NCI-H1092 treated with DMSO at 0.1 percent for 48 hours (cell line): ENCODE results near the gene KLHDC8A.
A peak's percentile ranks its signal among the peaks of the same experiment; 100 is the strongest.

Source experiments
- DNase-seq: peaks from one replicate; lab custom pipeline; 2025; lab: John Stamatoyannopoulos, UW

Gene KLHDC8A

DNA sequence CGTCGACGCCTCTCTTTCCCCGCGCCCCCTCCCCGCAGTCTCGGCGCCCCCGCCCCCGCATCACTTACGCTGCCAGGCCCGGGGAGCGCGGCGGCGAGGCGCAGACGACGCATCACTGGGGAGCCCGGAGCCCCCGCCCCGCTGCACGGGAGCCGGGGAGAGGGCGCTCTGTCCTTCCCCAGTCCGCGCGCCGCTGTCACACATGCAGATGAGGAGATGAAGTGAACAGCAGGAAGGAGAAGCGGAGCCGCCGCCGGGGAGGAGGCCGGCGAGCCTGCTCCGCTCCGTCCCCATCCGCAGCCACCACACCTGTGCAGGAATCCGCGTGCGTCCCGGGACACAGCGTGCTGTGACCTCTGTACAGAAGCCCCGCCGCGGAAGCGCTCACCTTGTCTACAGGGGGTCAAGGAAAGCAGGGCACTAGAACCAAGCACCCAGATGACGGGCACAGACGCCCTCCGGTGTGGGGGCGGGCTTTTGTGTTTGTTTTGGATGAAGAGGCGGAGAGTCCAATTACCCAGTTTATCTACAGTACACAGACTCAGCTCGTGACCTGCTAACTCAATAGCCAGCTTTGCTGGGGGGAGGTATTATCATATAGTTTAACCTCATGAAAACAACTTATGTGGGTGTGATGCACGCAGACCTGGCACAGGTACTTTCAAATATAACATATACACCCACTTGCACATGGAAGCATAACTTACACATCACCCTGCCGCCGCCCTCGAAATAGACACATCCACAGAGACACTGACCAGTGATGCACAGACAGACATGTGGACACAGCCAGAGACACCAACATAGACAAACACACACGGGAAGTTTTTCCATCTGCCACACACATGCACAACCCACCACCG is 12.4 kb downstream of the KLHDC8A start:
- DNase-seq, result peak; percentile 68

DNA sequence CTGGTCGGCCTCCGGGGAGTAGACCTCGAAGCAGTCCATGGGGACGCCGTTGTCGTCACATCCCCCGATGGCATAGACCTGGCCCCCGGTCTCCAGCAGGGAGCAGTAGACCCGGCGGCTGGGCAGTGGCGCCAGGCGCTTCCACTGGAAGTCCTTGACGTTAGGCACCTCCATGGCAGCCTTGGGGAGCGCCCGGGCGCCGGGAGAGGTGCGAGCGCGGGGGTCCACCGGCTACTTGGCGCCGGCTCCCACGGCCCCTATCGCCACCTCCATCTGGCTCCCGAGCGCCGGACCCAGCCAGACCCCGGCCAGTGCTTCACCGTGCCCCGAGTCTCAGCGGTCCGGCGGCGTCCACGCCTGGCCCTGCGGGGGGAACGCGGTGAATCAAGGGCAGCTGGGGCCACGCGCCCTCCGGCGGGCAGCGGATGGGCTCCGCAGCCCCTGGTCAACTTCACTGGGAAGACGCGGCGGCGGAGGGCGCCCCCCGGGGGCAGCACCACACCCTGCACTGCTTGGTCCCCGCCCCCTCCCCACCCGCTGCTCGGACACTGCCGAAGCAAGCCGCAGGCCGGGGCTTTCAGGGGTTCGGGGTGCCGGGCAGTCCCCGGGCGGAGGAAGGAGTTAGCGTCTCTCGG is 13.2 kb downstream of the KLHDC8A start:
- no peak for DNase-seq

DNA sequence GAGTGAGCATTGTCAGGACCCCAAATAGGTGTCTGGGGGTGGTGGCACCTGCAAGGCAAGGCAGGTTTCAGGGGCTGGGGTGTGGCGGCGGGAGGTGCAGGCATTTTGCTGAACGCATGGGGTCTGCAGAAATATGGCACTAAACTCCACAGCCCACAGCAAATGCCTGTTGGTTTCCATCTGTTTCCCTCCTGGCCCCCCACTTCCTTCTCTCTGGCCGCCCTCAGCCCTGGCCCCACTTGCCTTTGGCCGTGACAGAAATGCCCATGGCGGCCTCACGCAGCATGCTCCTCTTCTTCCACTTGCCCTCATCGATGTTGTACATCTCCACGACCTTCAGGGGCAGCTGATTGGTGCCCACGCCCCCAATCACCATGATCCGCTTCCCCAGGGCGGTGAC is 13.7 kb downstream of the KLHDC8A start:
- DNase-seq, result no peak

DNA sequence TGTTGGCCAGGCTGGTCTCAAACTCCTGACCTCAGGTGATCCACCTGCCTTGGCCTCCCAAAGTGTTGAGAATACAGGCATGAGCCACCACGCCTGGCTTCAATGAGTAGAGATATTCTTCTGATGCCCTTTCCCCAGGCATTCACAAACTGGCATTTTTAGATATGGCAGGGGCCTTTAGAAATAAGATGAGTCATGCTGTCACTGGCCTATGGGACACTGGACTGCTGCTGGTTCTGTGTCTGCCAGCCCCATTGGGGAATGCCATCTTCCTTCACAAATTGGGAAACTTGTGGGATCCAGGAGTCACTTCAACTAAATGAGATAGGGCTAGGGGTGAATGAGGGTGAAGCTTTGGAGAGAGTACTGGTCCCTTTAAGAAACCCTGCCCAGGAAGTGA is 16.0 kb downstream of the KLHDC8A start:
- no peak for DNase-seq

DNA sequence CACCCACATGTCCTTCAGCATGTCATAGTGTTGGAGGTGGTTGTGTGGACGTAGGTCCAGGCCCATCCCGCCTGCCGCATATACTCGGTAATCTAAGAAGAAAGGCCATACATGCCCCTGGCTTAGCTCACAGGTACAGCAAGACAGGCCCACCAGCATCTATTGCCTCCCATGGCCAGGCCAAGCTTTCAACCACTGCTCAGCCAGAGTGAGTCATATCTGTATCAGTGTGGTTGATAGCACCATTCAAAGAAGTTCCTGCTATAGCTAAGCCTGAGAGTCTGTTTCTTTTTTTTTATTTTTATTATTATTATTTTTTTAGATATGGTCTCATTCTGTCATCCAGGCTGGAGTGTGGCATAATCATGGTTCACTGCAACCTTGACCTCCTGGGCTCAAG is 17.0 kb downstream of the KLHDC8A start:
- no peak for DNase-seq

DNA sequence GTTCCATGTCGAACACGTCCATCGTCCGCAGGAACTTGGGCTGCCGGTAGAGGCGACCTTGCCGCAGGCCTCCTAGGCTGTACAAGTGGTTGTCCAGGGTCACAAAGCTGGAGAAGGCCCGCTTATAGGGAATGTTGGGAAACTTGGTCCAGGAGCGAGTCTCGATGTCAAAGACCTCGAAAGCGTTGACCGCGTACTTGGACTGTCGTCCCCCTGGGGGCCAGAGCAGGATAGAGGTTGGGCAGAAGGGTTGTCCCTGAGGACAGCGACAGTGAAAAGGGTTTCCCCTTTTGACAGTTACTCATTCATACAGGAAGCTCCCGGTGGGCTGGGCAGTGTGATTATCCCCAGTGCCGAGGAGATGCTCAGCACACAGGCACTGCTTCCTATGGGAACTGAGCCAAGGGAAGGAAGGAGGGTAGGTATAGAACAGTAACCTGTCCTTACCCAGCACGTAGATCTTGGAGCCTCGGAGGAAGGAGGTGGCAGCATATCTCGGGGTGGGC is 17.5 kb downstream of the KLHDC8A start:
- no peak for DNase-seq

DNA sequence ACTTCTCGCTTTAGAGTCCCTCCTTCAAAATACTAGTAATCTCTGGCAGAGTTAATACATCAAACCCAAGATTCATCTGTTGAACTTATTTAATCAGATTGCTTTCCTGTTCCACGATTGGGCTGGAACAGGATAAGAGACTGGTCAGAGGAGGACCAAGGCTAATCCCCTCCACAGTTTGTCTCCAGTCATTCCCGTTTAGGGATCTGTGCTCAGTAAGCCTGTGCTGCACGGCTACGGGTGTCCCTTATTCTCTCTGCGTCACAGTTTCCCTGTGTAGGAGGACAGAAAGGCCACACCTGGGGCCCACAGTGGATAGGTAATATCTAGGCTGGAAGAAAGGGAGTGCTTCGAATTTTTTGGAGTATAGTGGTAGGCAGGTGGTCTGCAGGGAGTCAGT is 18.7 kb downstream of the KLHDC8A start:
- no peak for DNase-seq

DNA sequence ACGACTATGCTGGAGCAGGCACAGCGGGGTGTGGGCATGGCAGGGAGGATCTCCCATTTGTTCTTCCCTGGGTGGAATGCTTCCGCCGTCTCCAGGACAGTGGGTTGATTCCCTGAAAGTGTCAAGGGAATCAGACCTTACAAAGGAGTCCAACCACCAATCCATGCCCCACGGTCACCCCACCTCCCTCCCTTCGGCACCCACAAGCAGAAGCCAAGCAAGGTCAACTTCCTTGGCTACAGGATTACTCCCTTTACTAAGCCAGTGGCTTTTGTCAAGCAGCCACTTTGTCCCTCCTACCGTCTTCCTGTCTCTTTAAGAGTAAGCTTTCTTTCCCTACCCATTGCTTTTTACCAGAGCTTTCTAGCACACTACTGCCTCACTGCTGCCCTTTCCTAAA is 19.2 kb downstream of the KLHDC8A start:
- DNase-seq, result no peak

DNA sequence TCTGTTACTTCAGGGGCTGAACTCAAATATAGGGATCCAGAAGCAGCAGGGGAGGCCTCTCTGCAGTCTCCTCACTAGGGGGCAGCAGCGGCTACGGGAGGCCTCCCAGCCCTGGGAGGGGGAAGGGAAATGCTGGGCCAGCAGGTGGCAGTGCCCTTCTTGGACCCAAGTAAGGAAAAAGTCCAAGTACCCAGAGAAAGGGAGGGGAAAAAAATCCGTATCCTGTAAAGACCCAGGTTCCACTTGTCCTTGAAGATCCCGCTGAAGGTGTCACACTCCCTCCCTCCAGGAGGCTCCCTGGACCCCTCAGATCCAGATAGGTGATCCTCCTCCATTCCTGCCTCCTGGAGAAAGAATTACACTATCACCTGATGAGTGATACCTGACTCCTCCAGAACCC is 21.0 kb downstream of the KLHDC8A start:
- peak; percentile 88 for DNase-seq

DNA sequence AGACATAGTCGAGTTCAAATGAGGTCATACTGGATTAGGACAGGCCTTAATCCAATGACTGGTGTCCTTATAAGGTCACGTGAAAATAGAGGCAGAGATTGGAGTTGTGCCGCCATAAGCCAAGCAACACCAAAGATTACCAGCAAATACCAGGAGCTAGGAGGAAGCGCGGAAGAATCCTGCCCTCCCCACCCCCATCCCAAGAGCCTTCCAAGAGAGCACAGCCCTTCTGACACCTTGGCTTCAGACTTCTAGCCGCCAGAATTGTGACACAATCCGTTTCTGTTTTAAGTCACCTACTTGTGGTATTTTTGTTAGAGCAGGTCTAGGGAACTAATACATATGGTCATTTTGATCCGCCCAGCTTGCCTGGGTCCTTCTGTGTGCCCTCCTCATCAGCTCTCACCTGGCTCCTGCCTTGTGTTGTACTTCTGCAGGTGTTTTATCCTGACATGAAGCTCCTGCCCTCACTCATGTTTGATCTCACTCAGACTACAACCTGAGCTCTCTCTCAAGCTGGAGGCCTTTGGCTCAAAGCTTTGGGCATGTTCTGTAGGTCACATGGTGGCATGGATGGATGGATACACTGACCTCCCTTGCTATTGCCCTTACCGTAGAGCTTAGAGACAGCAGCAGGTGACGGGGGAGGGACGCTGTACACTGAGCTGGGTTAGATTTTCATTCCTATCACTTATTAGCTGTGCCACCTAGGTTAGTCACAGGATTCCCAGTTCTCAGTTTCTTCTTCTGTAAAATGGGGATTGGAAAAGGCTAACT is 24.5 kb downstream of the KLHDC8A start:
- DNase-seq, result no peak

DNA sequence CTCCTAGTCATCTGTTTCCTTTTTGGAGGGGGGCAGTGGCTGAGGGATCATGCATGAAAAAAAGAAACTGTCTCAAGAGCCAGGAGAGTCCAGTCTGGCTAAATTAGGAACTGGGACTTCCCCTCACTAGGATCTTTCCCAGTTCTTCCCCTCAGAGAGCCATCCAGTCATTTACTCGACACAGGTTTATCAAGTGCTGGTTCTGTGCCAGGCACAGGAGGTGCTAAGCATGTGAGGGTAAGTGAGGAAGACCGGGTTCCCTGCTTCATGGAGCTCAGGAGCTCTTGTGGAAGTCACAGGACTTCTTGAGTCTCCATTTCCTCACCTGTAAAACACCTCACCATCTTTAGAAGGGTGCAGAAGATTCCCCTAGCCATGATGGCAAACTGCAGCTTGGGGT is 26.6 kb downstream of the KLHDC8A start:
- no peak for DNase-seq

DNA sequence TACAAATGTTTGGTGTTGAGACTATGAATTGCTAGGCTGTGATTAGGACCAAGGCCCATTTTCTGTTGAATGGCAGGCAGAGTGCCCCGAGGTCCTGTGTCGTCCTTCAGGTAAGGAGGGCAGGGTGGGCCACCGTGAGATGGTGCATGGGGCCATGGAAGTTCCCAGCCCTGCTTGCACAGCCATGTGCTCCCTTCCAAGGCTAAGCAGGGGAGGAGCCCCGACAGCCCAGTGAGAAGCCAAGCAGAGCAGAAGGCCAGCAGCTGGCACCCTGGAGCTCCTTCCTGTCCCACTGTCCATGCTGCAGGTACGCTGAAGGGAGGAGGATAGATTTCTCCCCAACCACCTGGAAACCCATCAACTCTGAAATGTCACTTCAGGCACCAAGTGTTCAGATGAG is 27.0 kb downstream of the KLHDC8A start:
- no peak for DNase-seq

DNA sequence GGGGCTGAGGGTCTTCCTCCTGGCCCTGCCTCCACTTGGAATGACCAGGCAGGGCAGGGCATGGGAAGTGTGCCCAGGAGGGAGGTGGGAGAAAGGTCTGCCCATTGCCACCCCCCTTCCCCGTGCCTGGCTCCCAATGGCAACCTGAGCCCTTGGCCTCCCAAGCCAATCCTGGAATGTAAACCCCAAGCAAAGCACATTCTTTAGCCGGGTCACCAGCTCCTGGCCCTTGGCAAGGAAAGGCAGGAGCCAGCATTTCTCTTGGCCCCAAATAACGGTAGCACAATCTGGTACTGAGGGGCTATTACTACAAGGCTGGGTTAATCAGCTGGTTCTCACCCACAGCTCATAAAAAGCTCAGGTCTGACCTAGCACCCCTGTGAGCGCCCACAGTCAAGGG is 28.2 kb downstream of the KLHDC8A start:
- DNase-seq, result no peak

DNA sequence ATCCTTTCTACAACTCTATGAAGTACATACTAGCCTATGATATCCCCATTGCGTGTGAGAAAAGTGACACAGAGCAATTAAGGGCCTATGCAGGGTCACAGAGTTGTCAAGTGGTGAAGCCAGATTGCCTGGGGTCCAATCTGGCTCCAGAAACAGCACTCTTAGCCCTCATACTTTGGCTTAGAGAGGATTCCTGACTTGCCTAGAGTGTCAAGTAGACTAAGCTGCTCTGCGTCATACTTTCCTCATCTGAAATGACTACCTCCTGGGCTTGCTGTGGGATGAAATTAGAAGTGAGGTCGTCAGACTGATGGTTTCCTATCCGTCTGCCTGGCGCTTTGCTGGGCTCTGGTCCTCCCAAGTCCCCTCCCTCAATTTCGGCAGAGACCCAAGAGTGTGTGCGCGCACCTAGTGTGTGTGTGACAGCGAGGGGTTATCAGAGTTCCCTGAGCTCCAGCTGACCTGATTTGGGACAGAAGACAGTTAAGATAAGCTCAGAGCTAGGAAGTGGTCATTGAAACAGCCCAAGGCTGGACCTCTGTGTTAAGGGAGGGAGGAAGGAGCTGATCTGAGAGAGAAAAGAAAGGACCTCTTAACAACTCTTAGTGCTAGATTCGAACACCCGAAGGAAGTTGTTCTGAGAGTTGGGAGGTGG is 29.8 kb downstream of the KLHDC8A start:
- no peak for DNase-seq

DNA sequence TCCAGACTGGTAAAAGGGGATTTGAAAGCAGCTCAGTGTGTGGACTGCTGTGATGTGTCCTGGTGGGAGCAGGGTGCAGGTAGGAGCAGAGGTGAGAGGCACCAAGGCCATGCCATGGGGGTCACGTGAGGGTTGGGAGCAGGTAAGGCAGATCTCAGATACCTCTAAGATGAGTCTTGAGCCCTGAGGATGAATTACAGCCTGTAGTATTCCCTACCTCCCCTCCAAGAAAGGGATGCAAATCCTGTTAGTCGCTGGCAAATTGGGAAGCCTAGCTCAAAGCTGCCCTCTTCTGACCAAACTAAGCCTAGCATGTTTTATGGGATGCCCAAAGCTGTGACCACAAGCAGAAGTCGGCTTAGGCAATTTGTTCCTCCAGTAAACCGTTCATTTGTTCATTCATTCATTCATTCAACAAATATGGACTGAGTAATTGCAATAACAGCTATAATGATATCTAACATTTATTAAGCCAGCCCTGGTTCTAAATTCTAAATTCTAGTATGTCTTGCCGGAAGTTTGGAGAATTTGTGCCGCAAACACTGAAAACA is 31.3 kb downstream of the KLHDC8A start:
- peak; percentile 82 for DNase-seq

DNA sequence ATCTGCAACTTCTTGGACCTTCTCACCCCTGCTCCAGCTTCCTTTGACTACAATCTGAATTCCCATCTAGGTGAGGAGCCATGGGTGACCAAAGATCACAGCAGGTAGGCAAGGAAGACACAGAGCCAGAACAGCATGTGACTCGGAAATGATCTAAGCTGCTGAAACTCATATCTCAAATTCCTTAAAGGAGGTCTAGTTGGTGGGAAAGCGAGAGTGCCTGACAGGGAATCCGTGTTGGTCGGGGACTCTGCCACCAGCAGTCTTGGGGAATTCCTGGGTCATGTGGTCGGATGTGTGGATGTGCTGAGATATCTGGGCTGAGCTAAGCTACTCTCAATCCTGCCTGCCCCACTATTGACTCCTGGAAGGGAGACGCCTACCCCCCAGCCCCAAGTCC is 31.9 kb downstream of the KLHDC8A start:
- no peak for DNase-seq

DNA sequence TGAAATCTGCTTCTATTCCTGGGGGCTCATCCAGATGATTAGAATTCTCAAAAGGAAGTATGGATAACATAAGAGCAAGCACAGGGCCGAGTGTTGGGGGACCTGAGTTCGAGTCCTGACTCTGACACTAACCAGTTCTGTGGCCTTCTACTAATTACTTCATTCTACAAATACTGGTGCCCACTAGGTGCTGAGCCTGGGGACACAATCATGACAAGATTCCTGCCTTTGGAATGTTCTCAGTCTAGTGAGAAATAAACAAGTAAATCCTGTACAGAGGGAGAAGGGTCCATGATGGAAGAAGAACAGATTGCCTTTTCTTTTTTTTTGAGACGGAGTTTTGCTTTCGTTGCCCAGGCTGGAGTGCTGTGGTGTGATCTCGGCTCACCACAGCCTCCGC is 32.9 kb downstream of the KLHDC8A start:
- DNase-seq, result no peak

DNA sequence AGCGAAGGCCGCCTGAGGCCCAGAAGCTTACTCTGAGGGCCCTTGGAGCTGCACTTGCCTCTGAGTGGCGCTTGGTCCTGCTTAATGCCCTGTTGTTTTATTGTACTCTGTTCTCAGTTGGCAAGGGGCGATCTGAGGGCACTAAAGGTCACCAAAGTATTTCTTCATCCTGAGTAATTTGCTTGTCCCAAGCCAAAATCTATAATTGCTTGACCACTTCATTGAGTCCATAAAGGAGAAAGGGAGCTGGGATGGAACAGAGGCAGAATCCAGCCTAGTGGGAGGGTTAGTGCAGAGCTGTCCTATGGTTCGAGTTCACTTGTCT is 34.8 kb downstream of the KLHDC8A start:
- no peak for DNase-seq

DNA sequence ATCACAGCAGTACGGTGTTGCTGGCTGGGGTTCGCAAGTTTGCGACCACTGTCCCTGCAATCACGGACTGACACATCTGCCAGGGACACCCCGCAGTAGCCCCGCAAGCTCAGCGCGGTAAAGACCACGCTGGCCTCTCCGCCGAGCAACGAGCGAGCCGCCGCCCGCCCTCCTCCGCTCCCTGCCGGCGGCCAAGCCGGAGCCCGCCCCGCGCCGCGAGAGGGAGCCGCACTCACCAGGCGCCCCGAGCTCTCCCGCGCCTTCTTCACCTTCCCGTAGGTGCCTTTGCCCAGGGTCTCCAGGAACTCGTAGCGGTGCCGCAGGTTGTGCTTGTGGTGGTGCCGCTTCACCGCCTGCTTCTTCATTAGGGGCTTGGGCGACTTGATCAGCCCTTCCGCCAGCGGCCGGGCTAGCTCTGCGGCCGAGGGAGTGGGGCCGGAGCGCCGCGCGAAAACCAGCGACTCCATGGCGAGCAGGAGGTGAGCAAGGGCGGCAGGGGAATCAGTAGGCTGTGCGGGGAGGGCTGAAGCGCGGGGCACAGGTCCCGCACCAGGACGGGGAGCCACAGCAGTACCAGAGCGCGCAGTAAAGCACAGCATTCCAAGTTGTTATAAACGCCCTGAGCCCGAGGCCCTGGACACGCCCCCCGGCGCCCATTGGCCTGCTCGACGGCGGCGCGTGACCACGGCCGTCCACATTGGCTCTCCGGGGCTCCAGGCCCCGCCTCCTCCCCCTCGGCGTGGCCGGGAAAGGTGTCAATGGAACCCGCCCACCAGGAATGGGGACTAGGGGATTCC is 35.4 kb downstream of the KLHDC8A start, which contains the start of gene NUAK2:
TSS of gene NUAK2 (minus strand) at position 584 of the 797 bp plus-strand sequence. CDS start at position 467, 117 bp downstream.
- DNase-seq, result peak; percentile 97

DNA sequence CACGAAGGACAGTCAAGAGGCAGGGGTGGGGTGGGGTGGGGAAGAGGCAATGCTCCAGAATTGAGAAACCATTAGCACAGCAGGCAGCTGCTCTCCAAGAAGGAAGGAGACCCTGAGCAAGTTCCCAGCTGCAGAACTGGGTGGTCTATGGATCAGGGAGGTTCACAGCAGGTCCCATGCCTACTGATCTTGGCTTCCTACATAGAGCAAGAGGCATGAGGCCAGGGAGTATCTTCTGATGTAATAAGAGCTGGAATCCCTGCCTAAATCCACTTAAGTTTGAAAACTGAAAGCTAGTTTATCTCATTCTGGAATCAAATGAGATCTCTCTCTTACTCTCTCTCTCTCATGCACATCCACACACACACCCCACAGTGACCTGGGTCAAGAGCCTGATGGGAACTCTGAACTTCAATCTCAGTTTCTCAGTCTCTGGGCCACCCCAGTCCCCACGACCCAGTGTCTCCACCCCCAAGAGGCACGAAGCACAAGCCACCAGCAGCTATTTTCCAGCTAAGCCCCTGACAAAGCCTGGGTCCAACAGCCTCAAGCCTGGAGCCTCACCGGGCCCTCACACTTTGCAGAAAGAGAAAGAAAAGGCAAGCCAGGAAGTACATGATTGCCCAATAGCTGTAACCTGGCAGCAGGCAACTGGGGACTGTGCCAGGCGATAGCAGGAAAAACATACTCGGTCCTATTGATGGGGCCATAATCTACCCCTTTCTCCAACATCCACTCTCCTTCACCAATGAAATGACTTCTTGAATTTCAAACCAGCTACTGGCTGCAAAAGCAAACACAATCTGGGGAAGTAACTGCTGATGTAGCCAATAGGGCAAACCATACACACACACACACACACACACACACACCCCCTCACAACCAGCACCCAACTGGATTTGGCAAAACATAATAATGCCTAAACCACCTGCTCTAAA is 37.4 kb downstream of the KLHDC8A start:
- peak; percentile 99 for DNase-seq
